Measurements from ENCODE around the gene DOCK3.
"Not testable (repeated sequence)": the region's sequence is repeated elsewhere in the genome, so short reads cannot be mapped to it uniquely, and the experiment has no call there.

The DOCK3 gene

DNA sequence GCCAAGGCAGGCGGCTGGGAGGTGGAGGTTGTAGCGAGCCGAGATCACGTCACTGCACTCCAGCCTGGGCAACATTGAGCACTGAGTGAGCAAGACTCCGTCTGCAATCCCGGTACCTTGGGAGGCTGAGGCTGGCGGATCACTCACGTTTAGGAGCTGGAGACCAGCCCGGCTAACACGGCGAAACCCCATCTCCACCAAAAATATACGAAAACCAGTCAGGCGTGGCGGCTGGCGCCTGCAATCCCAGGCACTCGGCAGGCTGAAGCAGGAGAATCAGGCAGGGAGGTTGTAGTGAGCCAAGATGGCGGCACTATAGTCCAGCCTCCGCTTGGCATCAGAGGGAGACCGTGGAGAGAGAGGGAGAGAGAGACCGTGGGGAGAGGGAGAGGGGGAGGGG, 129.6 kb downstream of the DOCK3 start:
- not testable (repeated sequence) for H3K27me3 ChIP-seq (ENCODE audit: insufficient read depth, low read length); H3K4me3 ChIP-seq (ENCODE audit: low read length); H3K27ac ChIP-seq (ENCODE audit: low read depth, low read length); H3K36me3 ChIP-seq (ENCODE audit: insufficient read depth, low read length); H3K9ac ChIP-seq (ENCODE audit: low read depth, low read length)
- WGBS, result 98% methylated on average over 20 of the region's 20 CpGs
- Histone ChIP-seq H3K9me3 (ENCODE audit: insufficient read depth, low read depth, low read length) (peaks cover 42% of the 10 kb centered on the region), H3K4me1 (ENCODE audit: insufficient read depth, low read length) (peaks cover 14% of the 10 kb centered on the region)

DNA sequence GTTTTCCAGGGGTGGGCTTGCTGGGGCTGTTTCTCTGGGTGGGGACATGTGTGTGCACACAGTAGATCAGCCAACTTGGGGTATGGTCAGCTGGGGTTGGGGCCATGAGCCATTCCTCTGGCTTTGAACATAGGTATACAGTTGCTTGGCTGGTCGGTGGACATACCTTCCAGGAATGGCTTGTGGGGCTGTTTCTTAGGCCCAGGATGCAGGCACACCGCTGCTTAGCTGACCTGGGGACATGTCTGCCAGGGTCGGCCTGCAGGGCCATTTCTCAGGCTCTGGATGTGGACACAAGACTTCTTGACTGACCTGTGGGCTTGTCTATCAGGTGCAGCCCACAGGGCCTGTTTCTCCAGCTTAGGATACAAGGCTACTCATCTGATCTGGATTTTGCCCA, 130.6 kb downstream of the DOCK3 start:
- Histone ChIP-seq H3K4me1 (ENCODE audit: insufficient read depth, low read length) (peaks cover 14% of the 10 kb centered on the region), H3K9ac (ENCODE audit: low read depth, low read length) (no peak overlapping the region), H3K9me3 (ENCODE audit: insufficient read depth, low read depth, low read length) (peaks cover 33% of the 10 kb centered on the region; the same call in 1 of the 2 replicates), H3K36me3 (ENCODE audit: insufficient read depth, low read length) (no peaks in the 10 kb centered on the region), H3K27ac (ENCODE audit: low read depth, low read length) (no peak overlapping the region), H3K4me3 (ENCODE audit: low read length) (no peak overlapping the region), H3K27me3 (ENCODE audit: insufficient read depth, low read length) (no peaks in the 10 kb centered on the region)
- WGBS, result 79% methylated on average over 3 of the region's 3 CpGs

DNA sequence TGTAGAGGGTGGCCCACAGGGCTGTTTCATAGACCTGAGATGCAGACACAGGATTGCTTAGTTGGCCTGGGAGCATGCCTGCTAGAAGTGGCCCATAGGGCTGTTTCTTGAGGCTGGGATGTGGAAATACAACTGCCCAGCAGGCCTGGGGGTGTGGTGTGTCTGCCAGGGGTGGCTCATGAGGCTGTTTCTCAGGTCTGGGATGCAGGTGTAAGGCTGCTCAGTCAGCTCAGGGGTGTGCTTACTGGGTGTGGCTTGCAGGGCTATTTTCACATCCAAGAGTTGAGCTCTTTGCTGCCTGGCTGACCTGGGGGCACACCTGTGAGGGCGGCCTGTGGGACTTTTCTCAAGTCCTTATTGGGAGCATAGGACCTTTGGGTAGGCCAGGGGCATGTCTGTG, 131.3 kb downstream of the DOCK3 start:
- 96% methylated on average over 1 of the region's 1 CpG for WGBS
- Histone ChIP-seq H3K36me3 (ENCODE audit: insufficient read depth, low read length) (no peaks in the 10 kb centered on the region), H3K4me3 (ENCODE audit: low read length) (no peak overlapping the region), H3K9me3 (ENCODE audit: insufficient read depth, low read depth, low read length) (peaks cover 25% of the 10 kb centered on the region; the same call in 1 of the 2 replicates), H3K9ac (ENCODE audit: low read depth, low read length) (no peak overlapping the region), H3K4me1 (ENCODE audit: insufficient read depth, low read length) (peaks cover 14% of the 10 kb centered on the region), H3K27ac (ENCODE audit: low read depth, low read length) (no peak overlapping the region), H3K27me3 (ENCODE audit: insufficient read depth, low read length) (no peaks in the 10 kb centered on the region)

DNA sequence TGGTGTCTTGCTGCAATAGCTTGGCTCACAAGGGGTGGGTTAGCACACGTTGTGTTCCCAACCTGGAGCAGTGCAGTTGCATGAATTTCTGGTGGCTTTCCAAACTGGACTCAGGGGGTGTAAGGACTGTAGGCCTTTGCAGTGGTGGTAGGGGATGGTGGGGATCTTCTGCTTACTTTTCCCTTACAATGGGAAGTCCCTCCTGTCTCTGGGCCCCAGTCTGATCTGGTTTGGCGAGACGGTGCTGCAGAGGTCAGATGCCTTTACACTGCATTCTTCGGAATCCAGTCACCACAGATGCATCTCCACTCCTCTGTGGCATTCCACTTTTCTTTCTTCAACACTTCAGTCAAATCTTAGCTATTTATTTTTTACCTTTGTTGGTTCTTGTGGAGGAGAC, 132.1 kb downstream of the DOCK3 start:
- Histone ChIP-seq H3K9ac (ENCODE audit: low read depth, low read length) (no peak overlapping the region), H3K27me3 (ENCODE audit: insufficient read depth, low read length) (no peaks in the 10 kb centered on the region), H3K4me1 (ENCODE audit: insufficient read depth, low read length) (peaks cover 14% of the 10 kb centered on the region), H3K9me3 (ENCODE audit: insufficient read depth, low read depth, low read length) (peaks cover 18% of the 10 kb centered on the region; the same call in 1 of the 2 replicates), H3K4me3 (ENCODE audit: low read length) (no peak overlapping the region), H3K27ac (ENCODE audit: low read depth, low read length) (0 out of 2 replicates have a peak overlapping the region, but pooled peaks have one; percentile 17), H3K36me3 (ENCODE audit: insufficient read depth, low read length) (no peaks in the 10 kb centered on the region)
- 83% methylated on average over 4 of the region's 4 CpGs for WGBS

DNA sequence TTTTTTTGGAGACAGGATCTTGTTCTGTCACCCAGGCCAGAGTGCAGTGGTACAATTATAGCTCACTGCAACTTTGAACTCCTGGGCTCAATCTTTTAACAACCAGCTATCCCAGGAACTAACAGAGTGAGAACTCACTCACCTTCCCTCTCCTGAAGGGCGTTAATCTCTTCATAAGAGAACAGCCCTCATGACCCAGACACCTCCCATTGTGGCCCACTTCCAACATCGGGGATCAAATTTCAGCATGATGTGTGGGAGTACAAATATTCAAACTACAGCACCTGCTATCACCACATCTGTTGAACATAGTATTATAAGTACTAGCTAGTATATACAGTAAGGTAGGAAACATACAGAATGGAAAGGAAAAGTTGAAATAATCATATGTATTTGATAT, 132.5 kb downstream of the DOCK3 start:
- Histone ChIP-seq H3K4me1 (ENCODE audit: insufficient read depth, low read length) (peaks cover 19% of the 10 kb centered on the region), H3K4me3 (ENCODE audit: low read length) (no peak overlapping the region), H3K9ac (ENCODE audit: low read depth, low read length) (peak overlapping the region; percentile 24; the same call in 1 of the 2 replicates), H3K27ac (ENCODE audit: low read depth, low read length) (no peak overlapping the region), H3K36me3 (ENCODE audit: insufficient read depth, low read length) (no peaks in the 10 kb centered on the region), H3K9me3 (ENCODE audit: insufficient read depth, low read depth, low read length) (peaks cover 14% of the 10 kb centered on the region; the same call in 1 of the 2 replicates), H3K27me3 (ENCODE audit: insufficient read depth, low read length) (no peaks in the 10 kb centered on the region)
- WGBS, result 100% methylated on average over 1 of the region's 2 CpGs

DNA sequence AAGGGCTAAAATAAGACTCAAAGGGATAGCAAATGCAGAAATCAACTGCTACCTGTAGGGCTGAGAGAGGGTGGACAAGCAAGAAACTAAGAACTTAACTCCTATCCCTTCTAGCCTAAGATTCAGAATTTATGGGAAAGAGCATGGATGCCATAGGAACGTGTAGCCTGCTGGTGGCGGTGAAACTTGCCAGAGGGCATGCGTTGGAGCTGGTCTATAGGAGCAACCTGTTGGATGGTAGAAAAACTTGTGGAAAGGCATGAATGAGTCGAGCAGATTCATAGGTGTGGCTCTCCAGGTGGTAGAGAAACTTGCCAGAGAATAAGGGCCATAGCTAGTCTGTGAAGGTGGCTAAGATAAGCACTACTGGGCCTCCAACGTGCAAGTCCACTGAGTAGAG, 137.2 kb downstream of the DOCK3 start:
- Histone ChIP-seq H3K36me3 (ENCODE audit: insufficient read depth, low read length) (no peaks in the 10 kb centered on the region), H3K27ac (ENCODE audit: low read depth, low read length) (no peak overlapping the region), H3K4me1 (ENCODE audit: insufficient read depth, low read length) (peaks cover 30% of the 10 kb centered on the region), H3K27me3 (ENCODE audit: insufficient read depth, low read length) (no peaks in the 10 kb centered on the region), H3K9ac (ENCODE audit: low read depth, low read length) (no peak overlapping the region), H3K4me3 (ENCODE audit: low read length) (no peak overlapping the region), H3K9me3 (ENCODE audit: insufficient read depth, low read depth, low read length) (no peaks in the 10 kb centered on the region)
- 84% methylated on average over 5 of the region's 5 CpGs for WGBS

DNA sequence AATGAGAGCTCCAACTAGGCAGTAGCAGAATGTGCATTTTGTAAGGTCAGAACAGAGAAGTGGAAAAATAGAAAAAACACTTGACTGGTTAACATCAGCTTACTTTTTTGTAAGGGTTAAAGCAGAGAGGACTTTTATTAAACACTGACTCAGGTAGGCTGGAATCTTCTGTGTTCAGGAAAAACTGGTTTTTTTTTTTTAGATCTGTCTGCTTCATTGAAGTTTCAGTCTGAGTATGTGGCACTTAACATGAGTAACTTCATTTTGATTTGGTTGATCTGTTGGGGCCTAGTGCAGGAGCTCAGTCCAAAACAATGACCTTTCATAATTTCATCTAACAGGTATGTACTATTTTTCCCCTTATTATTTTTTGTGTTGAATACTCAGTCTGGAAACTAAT, 141.1 kb downstream of the DOCK3 start:
- Histone ChIP-seq H3K27me3 (ENCODE audit: insufficient read depth, low read length) (no peaks in the 10 kb centered on the region), H3K27ac (ENCODE audit: low read depth, low read length) (peak overlapping the region; percentile 42), H3K9me3 (ENCODE audit: insufficient read depth, low read depth, low read length) (peaks cover 3% of the 10 kb centered on the region; the same call in 1 of the 2 replicates), H3K4me1 (ENCODE audit: insufficient read depth, low read length) (peaks cover 47% of the 10 kb centered on the region), H3K9ac (ENCODE audit: low read depth, low read length) (peak overlapping the region; percentile 15; the same call in 1 of the 2 replicates), H3K4me3 (ENCODE audit: low read length) (no peak overlapping the region), H3K36me3 (ENCODE audit: insufficient read depth, low read length) (no peaks in the 10 kb centered on the region)

DNA sequence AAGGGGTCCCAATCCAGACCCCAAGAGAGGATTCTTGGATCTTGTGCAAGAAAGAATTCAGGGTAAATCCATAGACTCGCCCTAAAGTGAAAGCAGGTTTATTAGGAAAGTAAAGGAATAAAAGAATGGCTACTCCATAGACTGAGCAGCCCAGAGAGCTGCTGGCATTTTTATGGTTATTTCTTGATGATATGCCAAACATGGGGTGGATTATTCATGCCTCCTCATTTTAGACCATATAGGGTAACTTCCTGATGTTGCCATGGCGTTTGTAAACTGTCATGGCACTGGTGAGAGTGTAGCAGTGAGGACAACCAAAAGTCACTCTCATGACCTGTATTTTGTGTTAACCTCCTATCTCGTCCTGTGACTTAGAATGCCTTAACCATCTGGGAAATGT, 142.2 kb downstream of the DOCK3 start:
- peak overlapping the region; percentile 74 for H3K9ac ChIP-seq (ENCODE audit: low read depth, low read length)
- 74% methylated on average over 3 of the region's 3 CpGs for WGBS
- H3K4me3 ChIP-seq (ENCODE audit: low read length), result 0 out of 2 replicates have a peak overlapping the region, but pooled peaks have one; percentile 5
- peaks cover 3% of the 10 kb centered on the region; the same call in 1 of the 2 replicates for H3K9me3 ChIP-seq (ENCODE audit: insufficient read depth, low read depth, low read length)
- H3K4me1 ChIP-seq (ENCODE audit: insufficient read depth, low read length), result peaks cover 46% of the 10 kb centered on the region
- no peaks in the 10 kb centered on the region for H3K27me3 ChIP-seq (ENCODE audit: insufficient read depth, low read length)
- no peaks in the 10 kb centered on the region for H3K36me3 ChIP-seq (ENCODE audit: insufficient read depth, low read length)
- peak overlapping the region; percentile 98 for H3K27ac ChIP-seq (ENCODE audit: low read depth, low read length)

DNA sequence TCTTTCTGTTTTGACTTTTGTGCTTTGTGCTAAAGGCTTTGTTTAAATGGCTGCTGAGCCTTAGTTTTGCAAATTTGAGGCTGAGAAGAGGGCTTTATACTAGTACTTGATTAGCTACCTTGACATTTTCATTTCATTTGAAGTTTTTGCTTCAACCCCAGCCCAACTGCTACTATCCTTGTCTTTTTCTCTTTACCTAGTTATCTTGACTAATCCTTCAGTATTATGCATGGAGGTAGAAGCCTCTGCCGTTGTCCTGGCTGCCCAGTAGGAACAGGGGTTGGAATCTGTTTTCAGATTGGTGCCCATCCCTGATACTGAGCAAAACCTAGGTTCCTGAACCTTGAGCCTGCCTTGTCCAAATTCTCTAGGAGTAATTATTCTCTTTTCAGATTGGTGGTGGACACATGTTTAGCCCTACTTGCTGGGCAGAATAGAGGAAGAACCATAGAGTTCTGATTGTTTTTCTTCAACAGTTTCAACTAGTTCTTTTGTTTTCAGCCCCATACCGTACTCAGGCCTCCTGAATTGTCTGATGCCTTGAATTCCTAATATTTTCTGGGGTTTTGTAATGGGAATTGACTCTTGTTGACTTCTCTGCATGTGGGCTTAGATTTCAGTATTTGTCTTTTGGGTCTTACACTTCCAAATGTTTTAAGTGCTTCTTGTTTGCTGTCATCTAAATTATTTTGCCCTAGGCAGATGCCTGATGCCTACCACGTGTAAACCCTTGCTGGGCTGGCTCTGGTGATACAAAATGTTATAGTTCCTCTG, 143.2 kb downstream of the DOCK3 start:
- Histone ChIP-seq H3K27ac (ENCODE audit: low read depth, low read length) (peak overlapping the region; percentile 98), H3K4me1 (ENCODE audit: insufficient read depth, low read length) (peaks cover 43% of the 10 kb centered on the region), H3K27me3 (ENCODE audit: insufficient read depth, low read length) (no peaks in the 10 kb centered on the region), H3K9me3 (ENCODE audit: insufficient read depth, low read depth, low read length) (peaks cover 3% of the 10 kb centered on the region; the same call in 1 of the 2 replicates), H3K36me3 (ENCODE audit: insufficient read depth, low read length) (no peaks in the 10 kb centered on the region), H3K4me3 (ENCODE audit: low read length) (peak overlapping the region; percentile 5; the same call in 1 of the 2 replicates), H3K9ac (ENCODE audit: low read depth, low read length) (peak overlapping the region; percentile 74)
- 3% methylated on average over 3 of the region's 3 CpGs for WGBS

DNA sequence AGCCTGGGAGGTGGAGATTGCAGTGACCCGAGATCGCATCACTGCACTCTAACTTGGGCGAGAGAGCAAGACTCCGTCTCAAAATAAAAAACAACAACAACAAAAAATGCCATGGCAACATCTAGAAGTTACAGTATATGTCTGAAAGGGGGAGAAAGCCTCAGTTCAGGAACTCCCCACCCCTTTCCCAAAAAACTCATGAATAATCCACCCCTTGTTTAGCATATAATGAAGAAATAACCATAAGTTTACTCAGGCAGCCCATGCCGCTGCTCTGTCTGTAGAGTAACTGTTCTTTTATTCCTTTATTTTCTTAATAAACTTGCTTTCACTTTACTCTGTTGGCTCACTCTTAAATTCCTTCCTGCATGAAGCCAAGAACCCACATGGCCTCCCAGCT, 145.2 kb downstream of the DOCK3 start:
- no peak overlapping the region for H3K9ac ChIP-seq (ENCODE audit: low read depth, low read length)
- no peaks in the 10 kb centered on the region for H3K27me3 ChIP-seq (ENCODE audit: insufficient read depth, low read length)
- peaks cover 45% of the 10 kb centered on the region for H3K4me1 ChIP-seq (ENCODE audit: insufficient read depth, low read length)
- no peak overlapping the region for H3K4me3 ChIP-seq (ENCODE audit: low read length)
- H3K36me3 ChIP-seq (ENCODE audit: insufficient read depth, low read length), result 0 out of 2 replicates have a peak, but pooled peaks cover 3% of the 10 kb centered on the region
- H3K9me3 ChIP-seq (ENCODE audit: insufficient read depth, low read depth, low read length), result peaks cover 9% of the 10 kb centered on the region; the same call in 1 of the 2 replicates
- H3K27ac ChIP-seq (ENCODE audit: low read depth, low read length), result 0 out of 2 replicates have a peak overlapping the region, but pooled peaks have one; percentile 12
- WGBS, result 89% methylated on average over 3 of the region's 5 CpGs

DNA sequence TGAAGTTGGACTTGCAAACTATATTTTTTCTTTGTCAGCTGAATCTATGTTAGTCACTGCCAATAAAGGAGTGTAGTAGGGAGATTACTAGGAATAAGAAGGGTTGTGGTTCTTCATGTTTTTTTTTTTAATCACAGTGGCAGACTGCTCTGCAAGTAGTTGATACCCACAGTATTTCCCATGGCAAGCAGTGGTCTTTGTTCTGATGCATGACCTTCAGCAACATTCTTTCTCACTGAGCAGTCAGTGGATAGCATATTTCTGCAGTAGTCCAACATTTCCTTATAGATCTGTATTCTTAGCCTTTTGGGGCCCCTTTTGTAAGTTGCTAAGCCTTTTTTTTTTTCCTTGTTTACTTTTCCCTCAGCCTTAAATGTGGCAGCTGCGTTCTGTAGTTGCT, 151.1 kb downstream of the DOCK3 start:
- Histone ChIP-seq H3K4me3 (ENCODE audit: low read length) (no peak overlapping the region), H3K4me1 (ENCODE audit: insufficient read depth, low read length) (peaks cover 33% of the 10 kb centered on the region), H3K36me3 (ENCODE audit: insufficient read depth, low read length) (0 out of 2 replicates have a peak, but pooled peaks cover 3% of the 10 kb centered on the region), H3K9ac (ENCODE audit: low read depth, low read length) (no peak overlapping the region), H3K9me3 (ENCODE audit: insufficient read depth, low read depth, low read length) (peaks cover 7% of the 10 kb centered on the region; the same call in 1 of the 2 replicates), H3K27me3 (ENCODE audit: insufficient read depth, low read length) (no peaks in the 10 kb centered on the region), H3K27ac (ENCODE audit: low read depth, low read length) (no peak overlapping the region)
- no CpG with 5 or more reads among the region's 1 CpG for WGBS

All from HUES64 (cell line).